A549 (cell line): ENCODE results near the gene FMO3.

ENCODE experiments used
- CTCF ChIP-seq: fragments of >200 bp; sonication (Bioruptor Twin); formaldehyde crosslinking; IDR thresholded peaks from 3 replicates; pipeline ENCODE4 v1.5.1; 2016
- E2F6 ChIP-seq: IDR thresholded peaks from 2 replicates; pipeline ENCODE4 v1.6.1; 2012; ENCODE audit warnings: low read depth, borderline replicate concordance
- EP300 ChIP-seq, 2 experiments: fragments of >200 bp; sonication (Bioruptor Twin); formaldehyde crosslinking; IDR thresholded peaks; 2 replicates in 1 of 2; 3 replicates in 1 of 2; pipeline ENCODE4 v1.6.1; 2016 to 2017
- FOXS1 ChIP-seq: fragments of 250-450 bp; sonication (Bioruptor Pico); IDR thresholded peaks from 2 replicates; pipeline ENCODE4 v1.5.0; 2020; ENCODE audit warnings: mild to moderate bottlenecking, moderate library complexity
- HOXA7 ChIP-seq: fragments of 250-450 bp; sonication (Bioruptor Pico); IDR thresholded peaks from 2 replicates; pipeline ENCODE4 v1.5.0; 2020; ENCODE audit warnings: mild to moderate bottlenecking, moderate library complexity
- JUN ChIP-seq, 2 experiments: fragments of >200 bp; sonication (Bioruptor Twin); formaldehyde crosslinking; IDR thresholded peaks; 2 replicates in 1 of 2; 3 replicates in 1 of 2; pipeline ENCODE4 v1.6.1; 2016 to 2017
- POLR2A ChIP-seq: IDR thresholded peaks from 2 replicates; pipeline ENCODE4 v1.6.1; 2012; ENCODE audit warnings: mild to moderate bottlenecking, low read length
- RAD21 ChIP-seq, 2 experiments: fragments of >200 bp in 1 of 2; sonication (Bioruptor Twin) in 1 of 2; formaldehyde crosslinking in 1 of 2; IDR thresholded peaks in 1 of 2; conservative IDR thresholded peaks in 1 of 2; 2 replicates in 1 of 2; 3 replicates in 1 of 2; pipeline ENCODE4 v1.6.1; 2012 to 2018; ENCODE audit warnings: inconsistent platforms in 1 of 2
- RARB ChIP-seq: fragments of 250-450 bp; sonication (Bioruptor Pico); IDR thresholded peaks from 2 replicates; pipeline ENCODE4 v1.8.0; 2021; ENCODE audit warnings: mild to moderate bottlenecking, moderate library complexity
- RNF2 ChIP-seq: fragments of 200-600 bp; sonication (generic); IDR thresholded peaks from 2 replicates; pipeline ENCODE4 v1.6.1; 2016; ENCODE audit warnings: low read depth, mild to moderate bottlenecking, antibody characterized with exemption, moderate library complexity, borderline replicate concordance
- ZFP36 ChIP-seq: fragments of 450-650 bp; IDR thresholded peaks from 2 replicates; pipeline ENCODE4 v1.6.1; 2014; ENCODE audit warnings: borderline replicate concordance; ENCODE audit not compliant: partially characterized antibody
- ZNF302 ChIP-seq: fragments of 250-450 bp; sonication (Bioruptor Pico); IDR thresholded peaks from 2 replicates; pipeline ENCODE4 v1.9.0; 2021; ENCODE audit warnings: inconsistent platforms, mild to moderate bottlenecking, moderate library complexity
- TF ChIP-seq, protein P1 (sequence below): fragments of 250-450 bp; sonication (Bioruptor Pico); IDR thresholded peaks from 2 replicates; pipeline ENCODE4 v1.5.0; 2021; ENCODE audit warnings: mild to moderate bottlenecking, moderate library complexity, borderline replicate concordance
- TF ChIP-seq, protein P2 (sequence below): fragments of 150-350 bp; IDR thresholded peaks from 2 replicates; pipeline ENCODE4 v1.6.1; 2014; ENCODE audit warnings: low read depth, mild to moderate bottlenecking, low read length

DNA sequence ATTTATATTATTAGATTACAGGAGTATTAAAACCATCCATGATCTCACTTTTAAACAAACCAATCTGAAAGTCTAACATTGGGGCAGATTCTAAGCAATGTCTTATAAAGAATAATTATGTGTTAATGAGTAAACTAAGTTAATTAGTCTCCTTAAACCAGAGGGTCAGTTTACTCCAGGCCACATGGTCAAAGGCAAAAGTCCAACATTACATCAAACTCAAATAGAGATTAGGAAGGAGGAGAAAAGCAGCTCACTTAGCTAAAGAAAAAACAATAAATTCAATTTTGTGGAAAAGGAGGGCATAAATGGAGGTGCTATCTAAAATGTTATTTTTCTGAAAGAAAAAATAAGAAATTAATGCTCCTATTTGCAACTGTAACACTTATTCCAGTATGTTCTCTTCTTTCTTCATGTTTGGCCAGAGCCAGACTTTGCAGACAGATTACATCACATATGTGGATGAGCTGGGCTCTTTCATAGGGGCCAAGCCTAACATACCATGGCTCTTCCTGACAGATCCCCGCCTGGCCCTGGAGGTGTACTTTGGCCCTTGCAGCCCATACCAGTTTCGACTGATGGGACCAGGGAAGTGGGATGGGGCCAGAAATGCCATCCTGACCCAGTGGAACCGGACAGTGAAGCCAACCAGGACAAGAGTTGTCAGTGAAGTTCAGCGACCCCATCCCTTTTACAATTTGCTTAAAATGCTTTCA lies 70.1 kb downstream of the FMO3 start:
- TF ChIP-seq HOXA7 (CRISPR knock-in tag) (no peak), POLR2A (no peak), FOXS1 (CRISPR knock-in tag) (no peak), CTCF (no peak), E2F6 (no peak), RARB (CRISPR knock-in tag) (no peak), ZNF302 (CRISPR knock-in tag) (no peak), RAD21 (conservative IDR thresholded peaks at IDR 0.05 in 1 of 2, IDR thresholded peaks at IDR 0.05 in 1 of 2) (no peak), JUN (IDR thresholded peaks at IDR 0.05) (no peak), EP300 (IDR thresholded peaks at IDR 0.05) (no peak), RNF2 (no peak), ZFP36 (no peak)
- TF ChIP-seq, protein P1, sequence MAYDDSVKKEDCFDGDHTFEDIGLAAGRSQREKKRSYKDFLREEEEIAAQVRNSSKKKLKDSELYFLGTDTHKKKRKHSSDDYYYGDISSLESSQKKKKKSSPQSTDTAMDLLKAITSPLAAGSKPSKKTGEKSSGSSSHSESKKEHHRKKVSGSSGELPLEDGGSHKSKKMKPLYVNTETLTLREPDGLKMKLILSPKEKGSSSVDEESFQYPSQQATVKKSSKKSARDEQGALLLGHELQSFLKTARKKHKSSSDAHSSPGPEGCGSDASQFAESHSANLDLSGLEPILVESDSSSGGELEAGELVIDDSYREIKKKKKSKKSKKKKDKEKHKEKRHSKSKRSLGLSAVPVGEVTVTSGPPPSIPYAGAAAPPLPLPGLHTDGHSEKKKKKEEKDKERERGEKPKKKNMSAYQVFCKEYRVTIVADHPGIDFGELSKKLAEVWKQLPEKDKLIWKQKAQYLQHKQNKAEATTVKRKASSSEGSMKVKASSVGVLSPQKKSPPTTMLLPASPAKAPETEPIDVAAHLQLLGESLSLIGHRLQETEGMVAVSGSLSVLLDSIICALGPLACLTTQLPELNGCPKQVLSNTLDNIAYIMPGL, result no peak
- TF ChIP-seq, protein P2, sequence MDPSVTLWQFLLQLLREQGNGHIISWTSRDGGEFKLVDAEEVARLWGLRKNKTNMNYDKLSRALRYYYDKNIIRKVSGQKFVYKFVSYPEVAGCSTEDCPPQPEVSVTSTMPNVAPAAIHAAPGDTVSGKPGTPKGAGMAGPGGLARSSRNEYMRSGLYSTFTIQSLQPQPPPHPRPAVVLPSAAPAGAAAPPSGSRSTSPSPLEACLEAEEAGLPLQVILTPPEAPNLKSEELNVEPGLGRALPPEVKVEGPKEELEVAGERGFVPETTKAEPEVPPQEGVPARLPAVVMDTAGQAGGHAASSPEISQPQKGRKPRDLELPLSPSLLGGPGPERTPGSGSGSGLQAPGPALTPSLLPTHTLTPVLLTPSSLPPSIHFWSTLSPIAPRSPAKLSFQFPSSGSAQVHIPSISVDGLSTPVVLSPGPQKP, result no peak
